HG02798 (cell line): Measurements from ENCODE around the gene CUL9.

Experiments
- ATAC-seq: cut with Tn5 transposase; IDR thresholded peaks from one replicate; pipeline ENCODE4 v1.9.1; 2021; ENCODE audit warnings: mild to moderate bottlenecking; ENCODE audit not compliant: unreplicated experiment, poor library complexity

CUL9 gene

DNA sequence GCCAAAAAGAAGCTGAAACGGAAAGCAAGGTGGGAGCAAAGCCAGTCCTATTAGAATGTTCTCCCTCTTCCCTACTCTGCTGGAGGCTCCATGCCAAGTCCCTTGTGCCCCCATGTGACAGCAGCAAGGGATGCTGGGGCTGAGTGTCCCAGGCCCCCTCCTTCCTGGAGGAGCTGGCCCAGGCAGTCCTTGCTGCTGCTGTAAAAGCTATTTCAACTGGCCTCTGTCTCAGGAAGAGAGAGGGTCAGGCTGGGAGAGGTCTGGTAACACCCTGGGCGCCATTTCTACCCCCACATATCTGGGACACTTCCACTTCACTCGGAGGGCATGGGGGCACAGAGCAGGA is 86.3 kb downstream of the CUL9 start:
- no peak for ATAC-seq

DNA sequence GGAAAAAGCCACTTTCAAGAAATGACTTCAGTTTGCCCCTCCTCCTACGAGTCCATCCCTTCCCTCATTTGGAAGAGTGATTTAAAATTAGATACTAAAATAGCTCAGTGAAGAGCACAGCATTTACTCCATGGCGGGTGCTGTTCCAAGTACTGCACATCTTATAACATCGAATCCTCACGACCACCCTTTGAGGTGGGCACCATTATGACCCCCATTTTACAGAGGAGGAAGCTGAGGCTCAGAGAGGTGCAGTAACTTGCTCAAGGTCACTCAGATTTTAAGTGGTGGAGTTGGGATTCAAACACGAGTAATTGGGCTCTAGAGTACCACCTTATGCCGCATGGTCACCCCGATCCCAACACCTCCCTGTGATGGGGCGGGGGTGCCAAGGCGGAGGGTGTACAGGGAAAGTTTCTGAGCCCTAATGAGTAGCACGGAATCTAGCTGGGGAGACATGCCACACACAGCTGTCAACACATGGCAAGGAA is 86.8 kb downstream of the CUL9 start:
- ATAC-seq = no peak

DNA sequence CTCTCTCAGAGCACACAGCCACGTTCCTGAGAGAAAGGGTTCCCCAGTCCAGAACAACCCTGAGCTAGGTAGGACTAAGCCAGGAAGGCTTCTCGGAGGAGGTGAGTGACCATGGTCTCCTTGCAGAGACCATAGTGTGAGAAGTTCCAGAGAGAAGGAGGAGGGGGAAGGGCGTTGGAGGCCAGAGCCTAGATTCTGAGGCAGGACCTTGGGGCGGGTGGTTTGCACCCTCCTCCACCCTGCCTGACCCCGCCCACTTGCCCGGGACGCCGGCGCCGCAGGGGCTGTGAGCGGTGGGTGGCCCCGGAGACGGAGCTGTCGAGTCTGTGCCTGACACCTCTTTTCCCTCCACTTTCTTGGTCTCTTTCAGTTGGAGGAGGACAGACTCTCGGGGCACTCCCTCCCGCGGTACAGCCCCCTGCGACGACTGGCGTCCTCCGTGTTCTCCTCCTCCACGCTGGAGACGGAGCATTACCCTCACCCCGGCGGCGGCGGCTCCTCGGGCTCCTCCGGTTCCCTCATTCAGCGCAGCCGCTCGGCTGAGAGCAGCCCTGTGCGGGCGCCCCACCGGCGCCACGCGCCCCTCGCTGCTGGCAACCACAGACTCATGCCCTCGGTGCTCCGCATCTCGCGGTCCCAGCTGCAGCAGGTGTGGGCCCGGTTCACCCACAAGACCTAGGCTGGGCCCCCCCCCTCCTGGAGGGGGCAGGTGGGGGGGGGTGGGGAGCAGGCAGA is 87.4 kb downstream of the CUL9 start:
- peak; percentile 33 for ATAC-seq

DNA sequence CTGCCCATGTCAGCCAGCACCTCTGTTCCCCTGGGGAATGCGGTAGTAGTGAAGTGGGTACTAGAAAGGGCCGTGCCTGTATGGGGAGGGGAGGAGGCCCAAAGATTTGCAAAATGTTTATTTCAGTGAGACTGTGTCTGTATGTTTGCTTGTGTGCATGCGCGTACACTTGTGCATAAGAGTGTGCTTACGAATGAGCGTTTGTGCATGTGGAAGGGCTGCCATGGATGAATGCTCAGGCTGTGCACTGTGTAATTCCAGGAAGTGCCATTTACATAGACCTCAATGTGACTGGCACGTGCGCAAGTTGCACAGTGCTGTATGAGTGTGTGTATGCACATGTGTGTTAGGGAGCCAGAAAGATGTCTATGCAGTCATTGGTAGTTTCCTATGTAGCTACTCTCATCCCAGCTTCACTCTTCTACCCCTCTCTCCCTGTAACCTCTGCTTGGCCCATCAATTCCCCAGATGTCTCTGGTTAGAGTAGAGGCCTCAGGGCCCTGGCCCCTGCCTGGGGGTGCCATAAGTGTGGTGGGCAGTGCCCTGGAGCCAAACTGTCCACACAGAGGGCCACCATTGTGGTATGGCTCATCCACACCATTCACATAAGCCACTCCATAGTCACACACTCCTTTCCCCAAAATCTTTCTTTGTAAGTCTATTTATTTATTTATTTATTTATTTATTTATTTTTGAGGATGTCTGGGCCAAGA is 89.3 kb downstream of the CUL9 start:
- ATAC-seq = no peak

- no peak for ATAC-seq
Measured at GRCh38 chr6:43271944-43272343, 89.9 kb downstream of the CUL9 start.

GRCh38 chr6:43273707-43274106 is 91.7 kb downstream of the CUL9 start:
- no peak for ATAC-seq
